Measurements from ENCODE around the gene CSNK1D.
A peak's percentile ranks its signal among the peaks of the same experiment; 100 is the strongest.
"Not testable (repeated sequence)": the region's sequence is repeated elsewhere in the genome, so short reads cannot be mapped to it uniquely, and the experiment has no call there.

Gene CSNK1D

DNA sequence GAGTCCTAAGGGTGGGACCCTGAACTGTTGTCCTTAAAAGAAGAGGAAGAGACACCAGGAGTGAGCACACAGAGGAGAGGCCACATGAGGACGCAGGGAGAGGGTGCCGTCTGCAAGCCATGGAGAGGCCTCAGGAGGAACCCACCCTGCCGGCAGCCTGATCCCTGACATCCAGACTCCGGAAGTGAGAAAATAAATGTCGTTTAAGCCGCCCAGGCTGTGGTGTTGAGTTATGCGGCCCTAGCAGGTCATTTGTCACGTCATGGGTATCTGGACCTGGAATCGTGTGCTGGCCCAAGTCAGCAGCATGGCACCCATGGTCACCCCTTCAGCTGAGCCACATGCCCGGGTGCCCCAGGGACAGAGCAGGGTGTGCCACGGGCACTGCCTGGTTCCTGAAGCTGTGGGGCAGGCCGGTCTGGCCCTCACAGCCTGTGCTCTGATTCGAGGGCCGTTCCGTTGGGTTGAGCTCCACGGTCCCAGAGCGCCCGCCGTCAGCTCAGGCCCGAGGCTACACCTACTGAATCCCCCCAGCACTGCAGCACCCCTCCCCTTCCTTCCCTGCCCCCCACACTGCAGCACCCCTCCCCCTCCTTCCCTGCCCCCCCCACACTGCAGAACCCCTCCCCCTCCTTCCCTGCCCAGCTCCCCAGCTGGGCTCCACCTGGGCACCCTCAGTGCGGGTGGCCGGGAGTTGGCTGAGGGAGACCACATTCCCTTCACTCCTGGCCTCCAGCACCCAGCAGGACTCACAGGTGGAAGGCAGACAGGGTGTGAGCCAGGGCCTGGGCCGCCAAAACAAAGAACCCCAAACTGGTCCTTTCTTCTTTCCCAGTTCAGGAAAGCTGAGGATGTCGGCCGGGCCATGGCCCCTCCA lies 58.2 kb downstream of the CSNK1D start:
- DNase-seq (ENCODE audit: low read depth in 2 of 2): no peak

DNA sequence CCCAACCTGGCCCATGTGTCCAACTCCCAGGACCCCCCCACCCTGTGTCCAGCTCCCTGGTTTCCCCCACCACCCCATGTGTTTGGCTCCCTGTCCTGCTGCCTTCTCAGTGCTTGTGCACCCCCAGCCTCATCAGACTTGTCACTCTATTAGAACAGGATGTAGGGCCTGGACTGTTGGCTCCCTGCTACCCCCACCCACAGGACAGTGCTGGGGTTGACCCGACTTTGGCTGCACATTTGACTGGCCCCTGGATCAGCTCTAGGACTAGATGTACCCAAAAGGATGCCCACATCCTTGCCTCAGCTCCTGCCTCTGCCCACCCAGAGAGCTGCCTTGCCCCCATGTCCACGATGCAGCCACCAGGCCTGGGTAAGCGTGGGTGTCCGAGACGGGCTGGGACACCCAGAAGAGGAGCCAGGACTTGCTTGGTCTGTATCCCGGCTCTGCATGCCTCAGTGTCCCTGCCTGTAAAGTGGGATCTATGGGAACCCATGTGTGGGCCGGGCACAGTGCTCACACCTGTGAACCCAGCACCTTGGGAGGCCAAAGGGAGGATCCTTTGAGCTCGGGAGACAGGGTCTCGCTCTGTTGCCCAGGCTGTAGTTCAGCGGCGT lies 59.4 kb downstream of the CSNK1D start:
- no peak for DNase-seq (ENCODE audit: low read depth in 2 of 2)

DNA sequence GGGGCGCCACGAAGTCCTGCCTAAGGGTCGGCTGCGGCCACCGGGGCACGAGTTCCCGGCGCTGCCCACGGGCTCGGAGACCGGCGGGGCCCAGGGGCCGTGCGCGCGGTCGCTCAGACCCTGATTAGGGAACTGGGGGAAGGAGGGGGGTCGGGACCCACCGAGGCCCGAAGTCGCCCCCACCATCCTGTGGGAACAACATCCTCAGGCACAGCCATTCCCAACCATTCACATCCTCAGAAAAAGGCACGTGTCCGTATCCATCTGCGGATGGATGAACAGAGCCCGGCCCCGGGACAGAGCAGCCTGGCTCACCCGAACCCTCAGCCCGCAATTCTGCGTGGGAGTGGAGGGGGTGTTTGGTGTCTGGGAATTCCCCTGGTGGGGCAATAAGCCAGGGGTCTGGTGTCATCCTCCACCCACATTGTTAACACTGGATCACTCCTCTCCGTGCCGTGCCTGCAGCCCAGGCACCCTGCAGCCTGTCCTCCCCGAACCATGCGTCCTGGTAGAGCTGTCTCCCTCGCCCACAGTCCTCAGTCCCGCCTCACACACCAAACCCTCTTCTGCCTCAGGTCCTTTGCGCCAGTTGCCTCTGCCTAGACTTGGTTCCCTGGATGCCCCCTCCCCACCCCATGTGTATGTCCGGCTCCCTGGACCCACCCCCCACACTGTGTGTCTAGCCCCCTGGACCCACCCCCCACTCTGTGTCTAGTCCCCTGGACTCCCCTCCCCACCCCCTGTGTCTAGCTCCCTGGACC lies 60.1 kb downstream of the CSNK1D start:
- DNase-seq (ENCODE audit: low read depth in 2 of 2): peak; percentile 82 to 86

DNA sequence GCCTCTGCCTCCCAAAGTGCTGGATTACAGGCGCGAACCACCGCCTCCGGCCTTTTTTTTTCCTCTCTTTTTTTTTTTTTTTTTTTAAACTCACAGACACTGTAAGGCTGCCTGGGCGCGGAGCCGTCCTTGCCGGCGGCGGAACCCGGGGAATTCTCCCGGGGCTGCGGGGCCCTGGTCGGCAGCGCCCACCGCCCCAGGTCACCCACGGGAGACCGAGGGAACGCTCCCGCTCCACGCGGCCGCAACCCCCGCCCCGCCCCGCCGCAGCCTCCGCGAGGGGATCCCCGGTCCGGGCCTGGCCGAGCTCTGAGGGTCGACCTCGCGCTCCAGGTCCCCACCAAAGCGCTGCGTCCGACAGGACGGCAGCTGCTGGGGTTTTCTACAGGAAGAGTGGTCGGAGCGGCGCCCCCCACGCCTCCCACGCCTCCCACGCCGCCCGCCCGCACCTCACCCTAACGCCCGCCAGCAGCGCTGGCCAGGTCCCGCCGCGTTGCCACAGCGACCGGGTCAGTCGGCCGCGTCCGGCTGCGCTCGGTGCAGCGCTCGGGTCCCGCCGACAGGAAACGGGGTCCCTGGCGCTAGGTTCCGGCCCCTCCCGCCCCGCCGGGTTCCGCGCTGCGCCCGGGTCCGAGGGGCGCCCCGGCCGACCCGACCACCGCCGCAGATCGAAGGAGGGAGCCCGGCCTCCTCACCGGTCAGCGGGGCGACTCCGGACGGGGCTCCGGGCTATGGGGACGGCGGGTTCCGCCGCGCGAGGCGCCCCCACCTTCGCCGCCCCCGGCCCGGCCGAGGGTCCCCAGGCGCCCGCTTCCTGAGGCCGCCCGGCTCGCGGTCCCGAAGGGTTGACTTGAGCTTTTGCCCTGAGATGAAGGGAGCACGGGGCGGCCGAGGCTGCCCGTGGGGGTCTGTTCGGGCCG lies 60.9 kb downstream of the CSNK1D start, which contains the start of gene CCDC57:
TSS of gene CCDC57 (minus strand) at position 512 of the 920 bp plus-strand sequence. CDS start 10,898 bp downstream, outside the sequence.
- DNase-seq (ENCODE audit: low read depth in 2 of 2): peak in 1 of 2 donors; percentile 74

- not testable (repeated sequence) for DNase-seq (ENCODE audit: low read depth in 2 of 2)
These were observed 62.8 kb downstream of the CSNK1D start for GRCh38 chr17:82210655-82211054.

DNA sequence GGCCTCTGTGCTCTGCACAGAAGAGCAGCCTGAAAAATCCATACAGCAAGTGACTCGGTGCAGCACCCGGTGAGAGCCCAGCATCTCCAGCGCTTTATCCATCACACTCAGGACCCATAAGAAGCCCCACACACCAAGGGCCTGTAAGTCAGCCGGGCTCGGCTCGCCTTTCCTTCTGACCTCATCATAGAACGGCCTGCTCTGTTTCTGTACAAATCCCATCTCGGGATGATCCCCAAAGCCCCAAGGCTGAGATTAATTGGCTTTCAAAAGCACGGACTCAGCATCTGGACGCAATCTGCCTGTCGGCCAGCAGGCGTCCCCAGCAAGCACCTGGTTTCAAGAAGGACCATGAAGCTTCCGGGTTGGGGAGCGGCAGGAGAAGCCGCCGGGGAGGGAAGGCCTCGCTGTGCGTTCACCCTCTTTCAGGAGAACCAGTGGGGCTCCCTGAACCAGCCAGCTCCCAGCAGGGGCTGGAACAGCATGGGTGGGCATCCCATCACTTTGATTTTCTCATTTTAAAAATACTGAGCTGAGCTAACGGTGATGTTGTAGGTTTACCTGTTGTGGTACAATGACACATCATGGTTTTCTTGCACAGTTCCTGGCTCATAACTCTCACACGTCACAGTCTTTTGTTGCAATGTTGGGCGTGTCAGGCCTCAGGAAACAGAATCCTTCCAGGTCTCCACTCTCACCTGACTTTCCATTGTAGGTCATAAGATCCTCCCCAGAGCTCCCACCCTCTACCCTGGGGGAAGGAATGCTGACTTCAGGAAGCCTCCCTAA lies 67.6 kb downstream of the CSNK1D start:
- peak; percentile 64 to 66 for DNase-seq (ENCODE audit: low read depth in 2 of 2)

DNA sequence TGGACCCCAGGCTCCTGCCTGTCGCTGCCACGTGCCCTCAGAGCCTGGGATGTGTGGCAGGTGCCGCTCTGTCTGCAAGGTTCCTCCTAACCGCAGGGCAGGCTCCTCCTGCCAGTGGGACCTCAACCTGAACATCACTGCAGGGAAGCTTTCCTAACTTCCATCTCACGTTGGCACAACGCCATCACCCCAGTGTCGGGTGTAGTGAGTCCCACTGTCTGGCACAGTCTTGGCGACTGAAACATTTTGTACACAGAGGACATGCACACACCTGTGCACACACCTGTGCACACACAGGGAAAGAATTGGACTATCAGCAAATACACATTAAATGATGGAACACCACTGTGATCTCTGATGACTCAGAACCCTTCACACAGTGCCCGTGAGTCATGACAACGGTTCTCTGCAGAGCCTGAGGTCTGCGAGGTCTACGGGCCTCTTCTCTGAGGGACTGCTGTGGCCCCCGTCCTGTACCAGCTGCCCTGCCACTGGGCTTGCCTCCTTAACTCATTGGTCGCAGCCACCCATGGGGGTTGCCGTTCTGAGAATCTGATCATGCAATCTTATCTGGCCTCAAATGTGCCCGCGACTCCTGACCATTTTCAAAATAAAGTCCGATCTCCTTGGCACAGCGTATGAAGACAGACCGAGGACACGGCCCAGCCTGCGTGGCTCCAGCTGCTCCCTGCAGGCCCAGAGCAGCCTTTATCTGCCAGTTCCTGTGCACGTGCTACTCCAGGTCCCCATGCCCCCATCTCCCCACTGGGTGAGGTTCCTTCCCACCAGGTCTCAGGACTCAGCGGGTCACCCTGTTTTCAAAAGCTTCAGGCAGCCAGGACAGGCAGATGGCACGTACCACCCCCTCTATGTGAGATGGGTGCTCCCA lies 68.4 kb downstream of the CSNK1D start:
- no peak for DNase-seq (ENCODE audit: low read depth in 2 of 2)

DNA sequence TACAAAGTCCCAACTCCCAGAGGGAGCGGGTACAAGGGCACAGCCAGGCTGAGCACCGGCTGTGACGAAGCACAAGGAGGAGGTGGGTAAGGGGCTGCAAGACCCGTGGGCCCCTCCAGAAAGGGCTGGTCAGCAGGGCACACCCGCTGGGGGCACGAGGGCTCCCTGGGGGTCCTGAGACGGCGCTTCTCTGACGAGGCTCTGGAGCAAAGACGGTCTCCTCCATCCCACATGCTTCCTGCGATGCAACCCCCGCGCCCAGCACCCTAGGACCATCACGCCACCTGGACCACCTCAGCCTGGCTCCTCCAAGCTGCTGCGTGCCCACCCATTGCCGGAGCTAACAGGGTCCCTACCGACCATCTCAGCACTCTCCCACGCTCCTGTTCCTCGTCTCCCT lies 69.6 kb downstream of the CSNK1D start:
- no peak for DNase-seq (ENCODE audit: low read depth in 2 of 2)

GRCh38 chr17:82202981-82203380 lies 70.5 kb downstream of the CSNK1D start:
- DNase-seq (ENCODE audit: low read depth in 2 of 2): no peak

DNA sequence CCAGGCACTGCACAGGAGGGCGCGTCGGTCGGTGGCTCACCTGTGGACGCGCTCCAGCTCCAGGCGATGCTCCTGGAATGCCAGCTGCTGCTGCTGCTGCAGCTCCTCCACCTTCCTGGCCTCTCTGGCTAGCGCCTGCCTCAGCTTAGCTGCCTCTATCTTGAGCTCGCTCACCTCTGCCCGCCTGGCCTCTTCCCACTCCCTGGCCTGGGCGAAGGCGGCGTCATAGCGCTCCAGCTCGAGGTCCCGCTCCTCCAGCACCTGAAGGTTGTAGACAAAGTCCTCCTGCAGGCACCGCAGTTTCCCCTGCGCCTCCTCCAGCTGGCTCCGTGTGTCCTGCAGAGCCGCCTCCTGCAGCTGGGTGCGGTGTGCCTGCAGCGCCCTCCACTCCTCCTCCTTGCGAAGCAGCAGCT lies 72.0 kb downstream of the CSNK1D start:
- DNase-seq (ENCODE audit: low read depth in 2 of 2): no peak

DNA sequence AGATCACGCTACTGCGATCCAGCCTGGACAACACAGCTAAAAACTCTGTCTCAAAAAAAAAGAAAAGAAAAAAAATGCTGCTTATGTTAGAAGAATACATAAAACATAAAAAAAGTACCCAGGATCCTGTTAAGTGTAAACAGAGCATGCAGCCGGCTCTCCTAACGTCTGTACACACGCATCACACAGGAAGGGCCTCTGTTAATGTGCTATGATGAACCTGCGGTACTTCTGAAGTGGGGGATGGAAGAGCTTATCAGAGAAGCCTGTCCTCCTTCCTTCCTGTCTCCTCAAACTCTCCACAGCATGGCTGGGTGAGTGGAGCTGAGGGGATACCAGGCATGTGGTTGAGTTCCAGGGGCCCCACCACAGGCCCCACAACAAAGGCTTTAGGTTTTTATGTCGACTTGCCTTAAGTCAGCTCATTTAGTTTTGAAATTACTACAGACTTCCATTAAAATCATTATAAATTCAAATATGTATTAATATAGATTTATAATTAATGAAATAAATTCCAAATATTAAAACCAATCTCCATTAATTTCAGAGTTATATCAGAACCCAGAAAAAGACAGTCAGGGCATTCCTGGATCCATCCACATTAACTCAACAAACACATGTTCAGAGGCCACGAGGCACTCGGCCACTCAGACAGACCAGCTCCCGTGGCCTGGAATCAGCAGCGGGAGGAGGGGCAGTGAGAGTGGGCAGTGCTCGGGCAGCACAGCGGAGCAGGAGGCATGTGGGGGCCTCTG lies 72.6 kb downstream of the CSNK1D start:
- DNase-seq (ENCODE audit: low read depth in 2 of 2): peak; percentile 53 to 62

DNA sequence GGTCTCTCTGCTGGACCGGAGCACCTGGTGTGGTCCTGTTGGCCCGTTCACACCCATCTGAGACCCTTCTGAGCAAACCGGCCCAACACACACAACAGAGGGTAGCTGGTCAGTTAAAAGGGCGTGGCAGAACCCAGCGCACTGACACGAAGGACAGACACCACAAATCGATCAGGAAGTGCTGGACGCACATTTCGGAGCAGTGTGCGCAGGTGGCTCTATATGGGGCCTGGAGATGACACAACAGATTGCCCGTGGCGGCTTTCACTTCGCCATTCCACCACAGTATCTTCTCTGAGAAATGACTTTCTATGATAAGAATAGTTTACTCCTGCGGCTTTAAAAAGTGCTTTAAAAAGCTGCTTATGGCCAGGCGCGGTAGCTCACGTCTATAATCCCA lies 73.4 kb downstream of the CSNK1D start:
- DNase-seq (ENCODE audit: low read depth in 2 of 2): no peak

GRCh38 chr17:82199496-82199895 lies 74.0 kb downstream of the CSNK1D start:
- DNase-seq (ENCODE audit: low read depth in 2 of 2): no peak

DNA sequence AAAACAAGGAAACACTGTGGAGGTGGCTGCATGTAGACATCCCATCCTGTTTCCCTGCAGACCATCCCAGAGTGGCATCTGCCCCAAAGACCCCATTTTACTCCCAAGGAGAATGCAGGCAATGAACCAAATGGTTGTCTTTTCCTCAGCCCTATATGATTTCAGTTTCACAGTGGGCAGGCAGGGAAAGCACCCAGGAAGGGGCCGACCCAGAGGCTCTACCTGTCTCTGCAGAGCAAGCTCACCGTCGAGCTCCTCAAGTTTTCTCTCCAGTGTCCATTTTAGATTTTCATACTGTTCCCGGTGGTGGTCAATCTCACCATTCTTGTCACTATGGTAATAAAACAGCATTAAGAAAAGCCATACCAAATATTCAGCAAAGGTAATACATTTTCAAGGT lies 75.4 kb downstream of the CSNK1D start:
- no peak for DNase-seq (ENCODE audit: low read depth in 2 of 2)

- no peak for DNase-seq (ENCODE audit: low read depth in 2 of 2)
These were observed 77.5 kb downstream of the CSNK1D start for GRCh38 chr17:82195675-82196672.

DNA sequence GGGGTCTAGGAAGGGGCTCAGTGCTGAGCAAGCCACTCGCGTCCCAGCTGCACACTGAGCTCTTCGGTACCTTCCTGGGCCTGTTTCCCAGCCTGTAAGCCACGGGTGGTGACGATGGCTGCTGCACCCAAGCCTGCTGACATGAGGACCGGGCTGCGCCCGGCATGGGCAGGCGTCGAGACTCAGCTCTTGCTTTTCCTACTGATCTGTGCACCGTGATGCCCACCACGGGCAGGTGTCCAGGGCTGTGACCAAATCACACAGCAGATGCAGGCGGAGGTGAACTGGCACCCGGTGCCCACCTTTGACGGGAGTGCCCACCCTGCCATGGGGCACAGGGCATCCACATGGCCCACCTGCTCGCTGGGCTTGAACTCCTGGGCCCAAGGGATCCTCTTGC lies 78.7 kb downstream of the CSNK1D start:
- DNase-seq (ENCODE audit: low read depth in 2 of 2): no peak

DNA sequence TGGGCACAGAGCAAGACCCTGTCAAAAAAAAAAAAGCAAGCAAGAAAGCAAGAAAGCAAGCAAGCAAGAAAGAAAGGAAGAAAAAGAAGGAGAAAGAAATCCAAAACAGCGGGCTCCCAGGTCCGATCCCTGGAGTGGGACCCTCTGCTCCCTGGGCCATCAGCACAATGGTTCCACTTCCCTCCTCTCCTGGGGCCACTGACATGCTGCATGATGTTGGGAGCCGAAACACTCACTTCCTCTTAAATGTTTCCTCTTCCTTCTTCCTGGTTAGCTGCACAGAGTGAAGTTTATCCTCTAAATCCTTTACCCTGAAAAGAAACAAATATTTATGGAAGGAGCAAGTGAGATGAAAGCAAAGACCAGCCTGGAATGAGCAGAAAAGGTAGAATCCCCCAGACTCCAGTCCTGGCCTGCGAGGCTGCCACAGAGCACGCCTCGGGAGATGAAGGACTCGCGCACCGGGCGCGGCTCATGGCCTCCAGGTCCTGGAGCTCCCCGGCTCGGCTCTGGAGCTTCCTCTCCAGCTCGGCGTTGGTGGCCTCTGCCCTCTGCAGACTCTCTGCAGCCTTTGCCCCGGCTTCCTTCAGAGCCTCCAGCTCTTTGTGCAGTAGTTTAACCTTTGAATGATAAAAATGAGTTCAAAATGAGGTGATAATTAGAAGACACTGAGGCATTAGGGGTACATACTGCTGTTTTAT lies 79.8 kb downstream of the CSNK1D start:
- DNase-seq (ENCODE audit: low read depth in 2 of 2): no peak

All from stimulated activated CD8-positive, alpha-beta memory T cell treated with anti-CD3 and anti-CD28 coated beads, Interleukin-7, amount 100 ng/mL, for 4 hours (primary cell).